Osteoblast (primary cell): ENCODE data around the gene CPNE7. TPM values are rescaled to one million over a fixed set of nuclear protein-coding genes. Genes with fewer than 3 reads are reported as not detected.
A peak's percentile ranks its signal among the peaks of the same experiment; 100 is the strongest.

ENCODE experiments used
- DNase-seq: peaks from one replicate; pipeline ENCODE4 v3.0.0; 2011; ENCODE audit warnings: low spot score, mixed read lengths; ENCODE audit not compliant: insufficient read length; ENCODE audit errors: missing footprints
- H2AFZ ChIP-seq: 2 replicates; pipeline ENCODE4 v1.6.0; 2011; ENCODE audit warnings: mild to moderate bottlenecking, low read length
- H3K27ac ChIP-seq: 2 replicates; pipeline ENCODE4 v1.5.1; 2011; ENCODE audit warnings: mild to moderate bottlenecking, low read depth, low read length, moderate library complexity
- H3K27me3 ChIP-seq: 2 replicates; pipeline ENCODE4 v1.6.0; 2012; ENCODE audit warnings: mild to moderate bottlenecking, control low read depth, inconsistent platforms, low read length, moderate library complexity; ENCODE audit not compliant: insufficient read depth
- H3K36me3 ChIP-seq: 2 replicates; pipeline ENCODE4 v1.5.1; 2011; ENCODE audit warnings: mild to moderate bottlenecking, low read length, control low read depth, moderate library complexity; ENCODE audit not compliant: insufficient read depth
- H3K4me1 ChIP-seq: 2 replicates; pipeline ENCODE4 v1.5.1; 2011; ENCODE audit warnings: mild to moderate bottlenecking, low read length, control low read depth, moderate library complexity; ENCODE audit not compliant: insufficient read depth
- H3K4me2 ChIP-seq: 2 replicates; pipeline ENCODE4 v1.6.0; 2011; ENCODE audit warnings: mild to moderate bottlenecking, low read length; ENCODE audit not compliant: insufficient read depth
- H3K4me3 ChIP-seq: fragments of 200-600 bp; sonication (generic); 3 replicates; pipeline ENCODE4 v1.5.1; 2012; ENCODE audit warnings: mild to moderate bottlenecking, low read length, inconsistent platforms; ENCODE audit not compliant: insufficient read depth
- H3K79me2 ChIP-seq: 2 replicates; pipeline ENCODE4 v1.6.0; 2012; ENCODE audit warnings: mild to moderate bottlenecking, low read length, control low read depth, inconsistent platforms; ENCODE audit not compliant: insufficient read depth
- H3K9me3 ChIP-seq: 2 replicates; pipeline ENCODE4 v1.5.1; 2011; ENCODE audit warnings: low read depth, low read length, control low read depth
- H4K20me1 ChIP-seq: 2 replicates; pipeline ENCODE4 v1.6.0; 2012; ENCODE audit warnings: mild to moderate bottlenecking, low read length, control low read depth; ENCODE audit not compliant: insufficient read depth
- total RNA-seq: library from RNA; depleted of rRNA; stranded (reverse); fragments of >200 nt; gene quantifications from 2 replicates; pipeline ENCODE4 v1.2.3, GENCODE V29; 2012
- TF ChIP-seq, protein P1 (sequence below): IDR thresholded peaks from 2 replicates; pipeline ENCODE4 v1.5.1; 2011; ENCODE audit warnings: mild to moderate bottlenecking, low read depth, low read length, moderate library complexity; ENCODE audit errors: extremely low read depth

CPNE7 gene
- total RNA-seq, 1 donor, result 7.2 TPM

DNA sequence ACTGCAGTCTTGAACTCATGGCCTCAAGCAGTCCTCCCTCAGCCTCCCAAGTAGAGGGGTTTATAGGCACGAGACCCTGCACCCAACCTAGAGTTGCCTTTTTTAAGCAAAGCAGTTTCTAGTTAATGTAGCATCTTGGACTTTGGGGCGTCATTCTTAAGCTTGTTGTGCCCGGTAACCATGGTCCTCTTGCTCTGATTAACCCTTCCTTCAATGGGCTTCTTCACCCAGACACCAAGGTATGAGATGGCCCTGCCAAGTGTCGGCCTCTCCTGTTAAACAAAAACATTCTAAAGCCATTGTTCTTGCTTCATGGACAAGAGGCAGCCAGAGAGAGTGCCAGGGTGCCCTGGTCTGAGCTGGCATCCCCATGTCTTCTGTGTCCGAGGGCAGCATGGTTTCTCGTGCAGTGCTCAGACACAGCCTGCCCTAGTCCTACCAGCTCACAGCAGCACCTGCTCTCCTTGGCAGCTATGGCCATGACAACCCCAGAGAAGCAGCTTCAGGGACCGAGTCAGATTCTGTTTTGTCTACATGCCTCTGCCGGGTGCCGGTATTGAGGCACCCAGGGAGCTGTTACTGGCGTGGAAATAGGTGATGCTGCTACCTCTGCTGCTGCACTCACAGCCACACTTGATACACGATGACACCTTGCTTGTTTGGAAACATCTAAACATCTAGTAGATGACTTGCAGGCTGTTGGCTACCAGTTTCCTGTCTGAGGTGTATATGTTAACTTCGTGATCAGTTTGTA is 11.7 kb upstream of the CPNE7 start:
- Histone ChIP-seq H3K79me2 (peaks cover 33% of the 10 kb centered on the region), H3K27me3 (no peaks in the 10 kb centered on the region), H3K36me3 (peaks cover 40% of the 10 kb centered on the region), H3K27ac (no peak overlapping the region), H3K4me1 (peaks cover 51% of the 10 kb centered on the region), H3K9me3 (no peaks in the 10 kb centered on the region), H2AFZ (no peak overlapping the region), H3K4me2 (peak overlapping the region; percentile 96), H3K4me3 (no peak overlapping the region), H4K20me1 (peaks cover 55% of the 10 kb centered on the region)
- no peak for DNase-seq
- TF ChIP-seq, protein P1, sequence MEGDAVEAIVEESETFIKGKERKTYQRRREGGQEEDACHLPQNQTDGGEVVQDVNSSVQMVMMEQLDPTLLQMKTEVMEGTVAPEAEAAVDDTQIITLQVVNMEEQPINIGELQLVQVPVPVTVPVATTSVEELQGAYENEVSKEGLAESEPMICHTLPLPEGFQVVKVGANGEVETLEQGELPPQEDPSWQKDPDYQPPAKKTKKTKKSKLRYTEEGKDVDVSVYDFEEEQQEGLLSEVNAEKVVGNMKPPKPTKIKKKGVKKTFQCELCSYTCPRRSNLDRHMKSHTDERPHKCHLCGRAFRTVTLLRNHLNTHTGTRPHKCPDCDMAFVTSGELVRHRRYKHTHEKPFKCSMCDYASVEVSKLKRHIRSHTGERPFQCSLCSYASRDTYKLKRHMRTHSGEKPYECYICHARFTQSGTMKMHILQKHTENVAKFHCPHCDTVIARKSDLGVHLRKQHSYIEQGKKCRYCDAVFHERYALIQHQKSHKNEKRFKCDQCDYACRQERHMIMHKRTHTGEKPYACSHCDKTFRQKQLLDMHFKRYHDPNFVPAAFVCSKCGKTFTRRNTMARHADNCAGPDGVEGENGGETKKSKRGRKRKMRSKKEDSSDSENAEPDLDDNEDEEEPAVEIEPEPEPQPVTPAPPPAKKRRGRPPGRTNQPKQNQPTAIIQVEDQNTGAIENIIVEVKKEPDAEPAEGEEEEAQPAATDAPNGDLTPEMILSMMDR, result no peak

DNA sequence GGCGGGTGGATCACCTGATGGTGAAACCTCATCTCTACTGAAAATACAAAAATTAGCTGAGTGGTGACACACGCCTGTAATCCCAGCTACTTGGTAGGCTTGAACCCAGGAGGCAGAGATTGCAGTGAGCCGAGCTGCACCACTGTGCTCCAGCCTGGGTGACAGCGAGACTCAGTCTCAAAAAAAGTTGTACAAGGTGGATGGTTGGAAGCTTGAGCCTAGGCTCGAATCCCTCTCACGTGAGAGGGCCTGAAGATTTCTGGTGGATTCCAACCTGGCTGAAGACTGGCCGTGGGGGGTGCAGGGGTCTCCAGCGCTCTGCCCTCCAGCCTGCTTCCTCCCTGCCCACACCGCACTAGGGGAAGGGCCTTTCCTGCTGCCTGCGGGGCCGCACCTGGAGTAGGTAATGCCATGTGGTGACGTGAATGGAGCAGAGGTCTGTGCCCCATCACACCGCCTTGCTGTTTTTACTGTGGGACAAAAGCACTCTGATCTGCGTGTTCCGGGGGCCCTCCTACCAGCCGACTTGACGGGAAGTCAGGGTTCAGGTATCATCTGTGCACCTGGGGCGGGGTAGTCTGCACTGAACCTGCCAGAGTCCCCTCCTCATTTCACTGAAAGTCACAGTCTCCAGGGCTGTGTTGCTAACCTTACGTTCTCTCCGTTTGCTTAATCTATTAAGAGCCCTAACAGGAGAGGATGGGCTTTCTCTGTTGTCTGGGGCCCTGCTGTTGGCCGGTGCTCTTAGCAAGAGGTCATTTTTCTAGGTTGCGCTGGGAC is 10.9 kb upstream of the CPNE7 start:
- Histone ChIP-seq H3K36me3 (peaks cover 40% of the 10 kb centered on the region), H3K4me1 (peaks cover 45% of the 10 kb centered on the region), H3K27ac (no peak overlapping the region), H3K79me2 (peaks cover 33% of the 10 kb centered on the region), H2AFZ (no peak overlapping the region), H3K9me3 (no peaks in the 10 kb centered on the region), H4K20me1 (peaks cover 55% of the 10 kb centered on the region), H3K4me2 (peak overlapping the region; percentile 83), H3K4me3 (no peak overlapping the region), H3K27me3 (no peaks in the 10 kb centered on the region)
- no peak for DNase-seq
- TF ChIP-seq, protein P1, result no peak

DNA sequence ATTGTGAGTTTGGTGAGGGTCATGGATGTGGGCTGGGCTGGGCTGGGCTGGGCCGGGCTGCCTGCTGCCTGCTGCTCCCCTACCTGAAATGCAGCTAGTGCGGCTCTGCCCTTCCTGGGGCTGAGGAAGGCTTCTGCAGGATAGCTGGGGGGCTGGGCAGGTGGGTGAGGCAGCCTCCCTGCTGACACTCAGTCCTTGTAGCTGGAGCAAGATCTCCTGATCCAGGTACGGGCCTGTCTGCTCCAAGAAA is 10.4 kb upstream of the CPNE7 start:
- Histone ChIP-seq H3K27ac (no peak overlapping the region), H3K4me1 (peaks cover 41% of the 10 kb centered on the region), H3K9me3 (no peaks in the 10 kb centered on the region), H3K4me2 (peak overlapping the region; percentile 83), H3K36me3 (peaks cover 40% of the 10 kb centered on the region), H4K20me1 (peaks cover 55% of the 10 kb centered on the region), H3K79me2 (peaks cover 33% of the 10 kb centered on the region), H3K27me3 (no peaks in the 10 kb centered on the region), H3K4me3 (no peak overlapping the region), H2AFZ (no peak overlapping the region)
- DNase-seq, result no peak
- TF ChIP-seq, protein P1, result no peak
